Hepatocyte (in vitro differentiated cells): ENCODE results near the gene SMIM44.

Source experiments
- EZH2 ChIP-seq: fragments of 200-600 bp; sonication (generic); IDR thresholded peaks from 2 replicates; pipeline ENCODE4 v1.6.1; 2016; ENCODE audit warnings: antibody characterized with exemption, mild to moderate bottlenecking, borderline replicate concordance
- EZH2phosphoT487 ChIP-seq: fragments of 200-600 bp; sonication (generic); IDR thresholded peaks from one replicate; pipeline ENCODE4 v1.6.1; 2018; ENCODE audit warnings: antibody characterized with exemption, mild to moderate bottlenecking, low read depth, moderate library complexity; ENCODE audit not compliant: unreplicated experiment, severe bottlenecking
- TF ChIP-seq, protein P1 (sequence below): fragments of 200-600 bp; sonication (generic); IDR thresholded peaks from 2 replicates; pipeline ENCODE4 v1.5.1; 2016; ENCODE audit warnings: antibody characterized with exemption, mild to moderate bottlenecking; ENCODE audit not compliant: poor library complexity

DNA sequence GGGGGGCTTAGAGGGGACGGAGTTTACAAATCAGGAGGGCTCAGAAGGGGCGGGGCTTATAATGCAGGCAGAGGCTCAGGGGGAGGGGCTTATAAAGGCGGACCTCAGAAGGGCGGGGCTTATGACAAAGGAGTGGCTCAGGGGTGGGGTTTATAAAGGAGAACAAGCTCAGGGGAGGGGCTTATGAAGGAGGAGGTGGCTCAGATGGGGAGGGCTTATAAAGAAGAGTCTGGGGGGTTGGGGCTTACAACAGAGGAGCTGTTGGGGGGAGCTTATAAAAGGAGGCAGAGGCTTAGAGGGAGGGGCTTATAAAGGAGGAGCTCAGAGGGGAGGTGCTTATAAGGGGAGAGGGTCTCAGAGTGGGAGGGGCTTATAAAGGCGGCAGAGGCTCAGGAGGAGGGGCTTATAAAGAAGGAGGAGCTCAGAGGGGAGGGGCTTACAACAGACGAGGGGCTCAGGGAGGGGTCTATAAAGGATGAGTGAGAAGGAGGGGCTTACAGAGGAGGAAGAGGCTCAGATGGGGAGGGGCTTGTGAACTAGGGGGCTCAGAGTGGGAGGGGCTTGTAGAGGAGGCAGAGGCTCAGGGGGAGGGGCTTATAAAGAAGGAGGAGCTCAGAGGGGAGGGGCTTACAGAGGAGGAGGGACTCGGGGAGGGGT is 3.9 kb downstream of the SMIM44 start:
- TF ChIP-seq EZH2: no peak
- TF ChIP-seq, protein P1, sequence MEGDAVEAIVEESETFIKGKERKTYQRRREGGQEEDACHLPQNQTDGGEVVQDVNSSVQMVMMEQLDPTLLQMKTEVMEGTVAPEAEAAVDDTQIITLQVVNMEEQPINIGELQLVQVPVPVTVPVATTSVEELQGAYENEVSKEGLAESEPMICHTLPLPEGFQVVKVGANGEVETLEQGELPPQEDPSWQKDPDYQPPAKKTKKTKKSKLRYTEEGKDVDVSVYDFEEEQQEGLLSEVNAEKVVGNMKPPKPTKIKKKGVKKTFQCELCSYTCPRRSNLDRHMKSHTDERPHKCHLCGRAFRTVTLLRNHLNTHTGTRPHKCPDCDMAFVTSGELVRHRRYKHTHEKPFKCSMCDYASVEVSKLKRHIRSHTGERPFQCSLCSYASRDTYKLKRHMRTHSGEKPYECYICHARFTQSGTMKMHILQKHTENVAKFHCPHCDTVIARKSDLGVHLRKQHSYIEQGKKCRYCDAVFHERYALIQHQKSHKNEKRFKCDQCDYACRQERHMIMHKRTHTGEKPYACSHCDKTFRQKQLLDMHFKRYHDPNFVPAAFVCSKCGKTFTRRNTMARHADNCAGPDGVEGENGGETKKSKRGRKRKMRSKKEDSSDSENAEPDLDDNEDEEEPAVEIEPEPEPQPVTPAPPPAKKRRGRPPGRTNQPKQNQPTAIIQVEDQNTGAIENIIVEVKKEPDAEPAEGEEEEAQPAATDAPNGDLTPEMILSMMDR: no peak
- TF ChIP-seq EZH2phosphoT487: no peak
